LNCaP clone FGC (cell line): Measurements from ENCODE around the gene PSME1.

Source experiments
- DNase-seq: peaks from one replicate; pipeline ENCODE4 v3.0.0-alpha.2; 2011; ENCODE audit warnings: low read depth
- H3K4me3 ChIP-seq: 2 replicates; pipeline ENCODE4 v1.5.1; 2011; ENCODE audit warnings: mild to moderate bottlenecking, low read depth, low read length, control low read depth
- TF ChIP-seq, protein P1 (sequence below): IDR thresholded peaks from 2 replicates; pipeline ENCODE4 v1.5.1; 2012; ENCODE audit warnings: mild to moderate bottlenecking; ENCODE audit not compliant: control insufficient read depth, insufficient read depth; ENCODE audit errors: extremely low read depth

PSME1 gene

GRCh38 chr14:24147761-24148428 is 11.9 kb downstream of the PSME1 start:
- TF ChIP-seq, protein P1, sequence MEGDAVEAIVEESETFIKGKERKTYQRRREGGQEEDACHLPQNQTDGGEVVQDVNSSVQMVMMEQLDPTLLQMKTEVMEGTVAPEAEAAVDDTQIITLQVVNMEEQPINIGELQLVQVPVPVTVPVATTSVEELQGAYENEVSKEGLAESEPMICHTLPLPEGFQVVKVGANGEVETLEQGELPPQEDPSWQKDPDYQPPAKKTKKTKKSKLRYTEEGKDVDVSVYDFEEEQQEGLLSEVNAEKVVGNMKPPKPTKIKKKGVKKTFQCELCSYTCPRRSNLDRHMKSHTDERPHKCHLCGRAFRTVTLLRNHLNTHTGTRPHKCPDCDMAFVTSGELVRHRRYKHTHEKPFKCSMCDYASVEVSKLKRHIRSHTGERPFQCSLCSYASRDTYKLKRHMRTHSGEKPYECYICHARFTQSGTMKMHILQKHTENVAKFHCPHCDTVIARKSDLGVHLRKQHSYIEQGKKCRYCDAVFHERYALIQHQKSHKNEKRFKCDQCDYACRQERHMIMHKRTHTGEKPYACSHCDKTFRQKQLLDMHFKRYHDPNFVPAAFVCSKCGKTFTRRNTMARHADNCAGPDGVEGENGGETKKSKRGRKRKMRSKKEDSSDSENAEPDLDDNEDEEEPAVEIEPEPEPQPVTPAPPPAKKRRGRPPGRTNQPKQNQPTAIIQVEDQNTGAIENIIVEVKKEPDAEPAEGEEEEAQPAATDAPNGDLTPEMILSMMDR, result no peak
- no peak for DNase-seq
- peak overlapping the region; percentile 98 for H3K4me3 ChIP-seq

DNA sequence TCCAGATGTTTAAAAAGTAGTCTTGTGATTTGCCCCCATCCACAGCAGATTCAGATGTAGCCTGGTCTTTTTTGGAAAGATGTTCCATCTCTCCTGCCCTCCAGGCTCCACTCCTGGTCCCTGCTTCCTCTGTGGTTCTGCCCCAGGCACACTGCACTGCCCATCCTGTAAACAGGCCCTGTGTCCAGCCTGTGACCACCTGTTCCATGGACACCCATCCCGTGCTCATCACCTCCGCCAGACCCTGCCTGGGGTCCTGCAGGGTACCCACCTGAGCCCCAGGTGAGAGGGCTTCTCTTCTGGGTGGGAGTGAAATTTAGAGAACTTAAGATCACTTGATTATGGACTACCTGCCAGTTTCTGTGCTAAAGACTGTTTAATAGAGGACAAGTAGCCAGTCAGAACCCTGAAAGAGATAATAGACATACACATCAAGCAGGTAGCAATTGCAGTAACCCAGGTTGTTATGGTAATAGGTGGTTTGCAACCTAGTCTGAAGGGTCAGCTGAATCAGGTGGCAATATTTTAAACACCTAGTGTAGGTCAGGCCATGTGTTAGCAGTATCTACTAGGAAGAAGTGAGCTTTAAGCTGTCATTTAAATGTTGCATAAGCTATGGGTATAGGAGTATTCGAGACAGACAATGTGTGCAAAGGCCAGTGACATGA is 13.4 kb downstream of the PSME1 start:
- TF ChIP-seq, protein P1, result no peak
- no peak overlapping the region for H3K4me3 ChIP-seq
- DNase-seq, result no peak

DNA sequence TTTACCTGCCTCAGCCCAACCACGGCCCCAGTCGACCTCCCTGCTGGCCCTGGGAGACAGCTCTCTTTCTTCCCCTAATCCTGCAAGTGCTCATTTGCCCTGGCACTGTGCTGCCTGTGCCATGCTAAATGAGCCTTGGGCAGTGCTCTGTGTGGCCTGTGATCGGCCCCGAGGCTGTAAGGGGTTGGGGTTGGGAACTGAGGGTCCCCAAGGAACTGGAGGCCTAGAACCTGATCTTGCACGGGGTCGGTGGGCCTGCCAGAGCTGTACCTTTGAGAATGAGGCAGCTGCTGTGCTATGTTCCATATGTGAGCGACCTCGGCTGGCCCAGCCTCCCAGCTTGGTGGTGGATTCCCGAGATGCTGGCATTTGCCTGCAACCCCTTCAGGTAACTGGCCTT is 14.1 kb downstream of the PSME1 start:
- no peak overlapping the region for H3K4me3 ChIP-seq
- TF ChIP-seq, protein P1, result no peak
- DNase-seq, result no peak

GRCh38 chr14:24150567-24150966 is 14.6 kb downstream of the PSME1 start:
- TF ChIP-seq, protein P1, result no peak
- no peak overlapping the region for H3K4me3 ChIP-seq
- no peak for DNase-seq

GRCh38 chr14:24150993-24151392 is 15.0 kb downstream of the PSME1 start:
- DNase-seq, result no peak
- TF ChIP-seq, protein P1, result no peak
- H3K4me3 ChIP-seq, result no peak overlapping the region

GRCh38 chr14:24151404-24152080 is 15.5 kb downstream of the PSME1 start:
- TF ChIP-seq, protein P1, result no peak
- H3K4me3 ChIP-seq, result no peak overlapping the region
- DNase-seq, result no peak
